Endothelial cell (in vitro differentiated cells): ENCODE results near the gene FADS2. TPM values are rescaled to one million over a fixed set of nuclear protein-coding genes. Genes with fewer than 3 reads are reported as not detected.

Experiments
- DNase-seq: peaks from one replicate; pipeline ENCODE4 v3.0.0; 2021; ENCODE audit warnings: low spot score
- H3K27ac Mint-ChIP-seq: one replicate; pipeline ENCODE4 v1.8.0; 2021; ENCODE audit warnings: mixed read lengths, inconsistent platforms; ENCODE audit not compliant: unreplicated experiment
- H3K27me3 Mint-ChIP-seq: one replicate; pipeline ENCODE4 v1.8.0; 2021; ENCODE audit warnings: mild to moderate bottlenecking, moderate library complexity, mixed read lengths, inconsistent platforms; ENCODE audit not compliant: unreplicated experiment
- H3K36me3 Mint-ChIP-seq: one replicate; pipeline ENCODE4 v1.8.0; 2021; ENCODE audit warnings: mild to moderate bottlenecking, low read depth, mixed read lengths, inconsistent platforms; ENCODE audit not compliant: unreplicated experiment
- H3K4me1 Mint-ChIP-seq: one replicate; pipeline ENCODE4 v1.8.0; 2021; ENCODE audit warnings: mild to moderate bottlenecking, mixed read lengths, inconsistent platforms; ENCODE audit not compliant: unreplicated experiment
- H3K4me3 Mint-ChIP-seq: one replicate; pipeline ENCODE4 v1.8.0; 2021; ENCODE audit warnings: mild to moderate bottlenecking, mixed read lengths, inconsistent platforms; ENCODE audit not compliant: unreplicated experiment
- H3K9me3 Mint-ChIP-seq: one replicate; pipeline ENCODE4 v1.8.0; 2021; ENCODE audit warnings: mixed read lengths, inconsistent platforms; ENCODE audit not compliant: unreplicated experiment
- CTCF ChIP-seq: fragments of 200-600 bp; sonication (generic); IDR thresholded peaks from one replicate; pipeline ENCODE4 v1.5.0; 2021; ENCODE audit warnings: antibody characterized with exemption; ENCODE audit not compliant: unreplicated experiment
- microRNA-seq: library from miRNA; unstranded; fragments of <30 nt; microRNA quantifications from one replicate; pipeline ENCODE4, GENCODE V29; 2020; ENCODE audit not compliant: unreplicated experiment
- total RNA-seq: library from RNA; stranded (reverse); fragmentation: NEBNext Ultra II Directional; extraction: Animal tissue kit (Norgen Biotek cat#: 25700); gene quantifications from one replicate; pipeline ENCODE4 v1.2.1, GENCODE V29; 2021; ENCODE audit not compliant: unreplicated experiment

The FADS2 gene
- total RNA-seq, 1 donor from 2014 or later: 682 TPM

DNA sequence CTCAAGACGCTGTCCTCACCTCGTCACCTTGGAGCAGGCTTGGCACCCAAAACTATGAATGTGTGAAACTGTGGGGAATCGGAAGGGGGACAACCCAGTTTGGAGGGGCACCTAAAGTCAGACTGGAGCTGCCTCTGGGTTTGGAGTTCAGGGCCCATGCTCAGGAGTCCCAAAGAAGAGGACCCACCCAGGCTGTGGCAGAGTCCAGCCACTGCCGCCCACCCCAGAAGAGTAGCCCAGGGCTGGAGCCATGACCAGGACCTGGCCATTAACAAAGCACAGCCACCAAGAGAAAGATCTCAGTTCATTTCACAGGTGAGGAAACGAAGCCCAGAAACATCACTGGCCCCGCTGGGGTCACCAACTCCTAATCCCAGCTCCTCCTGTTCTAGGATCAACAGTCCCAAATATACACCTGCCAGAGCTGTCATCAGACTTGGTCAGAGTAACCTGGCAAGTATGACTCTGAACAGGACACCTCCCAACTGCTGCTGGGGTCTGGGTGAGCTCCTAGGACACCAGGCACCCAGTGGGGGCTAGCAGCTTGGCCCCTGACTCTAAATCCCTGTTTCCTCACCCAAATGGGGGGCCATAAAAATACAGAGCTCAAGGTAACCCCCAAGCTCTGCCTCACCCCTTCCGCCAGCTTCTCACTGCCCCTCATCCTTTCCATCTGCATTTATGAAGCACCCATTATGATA lies 86.5 kb downstream of the FADS2 start:
- no peak overlapping the region for H3K4me3 Mint-ChIP-seq
- no peaks in the 10 kb centered on the region for H3K9me3 Mint-ChIP-seq
- peaks cover 13% of the 10 kb centered on the region for H3K27me3 Mint-ChIP-seq
- no peak for TF ChIP-seq CTCF
- DNase-seq: no peak
- peaks cover 33% of the 10 kb centered on the region for H3K4me1 Mint-ChIP-seq
- no peaks in the 10 kb centered on the region for H3K36me3 Mint-ChIP-seq
- H3K27ac Mint-ChIP-seq: no peak overlapping the region

DNA sequence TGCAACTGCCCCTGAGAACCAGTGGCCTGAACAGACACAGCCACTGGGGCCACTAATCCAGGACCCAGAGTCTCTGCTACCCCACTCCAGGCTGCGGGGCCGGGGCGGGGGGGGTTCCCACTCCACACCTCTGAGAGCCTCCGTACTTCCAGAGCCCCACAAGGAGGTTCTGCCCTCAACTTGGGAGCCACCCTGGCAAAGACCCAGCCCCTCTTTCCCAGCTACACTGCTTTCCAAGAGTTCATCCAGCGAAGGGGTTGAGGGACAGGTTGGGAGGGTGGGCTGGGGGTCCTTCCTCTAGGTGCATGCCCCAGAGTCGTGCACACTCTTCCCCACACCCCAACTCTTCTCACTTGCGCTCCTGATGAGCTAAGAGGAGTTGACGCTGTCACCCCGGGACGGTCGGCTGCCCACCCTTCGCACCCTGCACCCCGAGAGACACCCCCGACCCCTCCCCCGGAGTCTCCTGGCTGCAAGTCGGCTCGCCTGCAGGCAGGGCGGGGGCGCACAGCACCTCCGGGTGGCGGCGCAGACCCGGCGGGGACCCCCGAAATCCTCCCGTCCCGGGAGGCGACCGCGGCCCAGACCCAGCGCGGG lies 88.7 kb downstream of the FADS2 start:
- Mint-ChIP-seq H3K9me3 (no peaks in the 10 kb centered on the region), H3K4me1 (peaks cover 28% of the 10 kb centered on the region), H3K4me3 (peak overlapping the region; percentile 65), H3K27me3 (peaks cover 11% of the 10 kb centered on the region), H3K36me3 (no peaks in the 10 kb centered on the region), H3K27ac (no peak overlapping the region)
- no peak for TF ChIP-seq CTCF
- no peak for DNase-seq

Small RNA genes lying within 50 kb of the gene (microRNA-seq; reads per million reads assigned to microRNA genes)
- gene MIR6746: 3.6 reads per million, percentile 42 among the genes with 10 or more reads in this experiment

Other genes with a start within 250 kb of the FADS2 start
- gene SYT7, start 247.2 kb upstream of the FADS2 start, total RNA-seq: 9.7 TPM
- 3.2 TPM for gene DAGLA, start 147.9 kb upstream of the FADS2 start, total RNA-seq
- gene MYRF, start 75.7 kb upstream of the FADS2 start, total RNA-seq: 1.5 TPM
- gene TMEM258, start 35.7 kb upstream of the FADS2 start, total RNA-seq: 125 TPM
- gene FEN1, start 35.4 kb upstream of the FADS2 start, total RNA-seq: 22.0 TPM
- 102 TPM for gene FADS1, start 11.3 kb upstream of the FADS2 start, total RNA-seq
- 42.0 TPM for gene FADS3, start 63.2 kb downstream of the FADS2 start, total RNA-seq
- 8.9 TPM for gene RAB3IL1, start 89.3 kb downstream of the FADS2 start, total RNA-seq
- 0.08 TPM for gene BEST1, start 122.1 kb downstream of the FADS2 start, total RNA-seq
- 837 TPM for gene FTH1, start 139.3 kb downstream of the FADS2 start, total RNA-seq